ENCODE data around the gene COL21A1.
"Not testable (repeated sequence)": the region's sequence is repeated elsewhere in the genome, so short reads cannot be mapped to it uniquely, and the experiment has no call there.

COL21A1 gene

DNA sequence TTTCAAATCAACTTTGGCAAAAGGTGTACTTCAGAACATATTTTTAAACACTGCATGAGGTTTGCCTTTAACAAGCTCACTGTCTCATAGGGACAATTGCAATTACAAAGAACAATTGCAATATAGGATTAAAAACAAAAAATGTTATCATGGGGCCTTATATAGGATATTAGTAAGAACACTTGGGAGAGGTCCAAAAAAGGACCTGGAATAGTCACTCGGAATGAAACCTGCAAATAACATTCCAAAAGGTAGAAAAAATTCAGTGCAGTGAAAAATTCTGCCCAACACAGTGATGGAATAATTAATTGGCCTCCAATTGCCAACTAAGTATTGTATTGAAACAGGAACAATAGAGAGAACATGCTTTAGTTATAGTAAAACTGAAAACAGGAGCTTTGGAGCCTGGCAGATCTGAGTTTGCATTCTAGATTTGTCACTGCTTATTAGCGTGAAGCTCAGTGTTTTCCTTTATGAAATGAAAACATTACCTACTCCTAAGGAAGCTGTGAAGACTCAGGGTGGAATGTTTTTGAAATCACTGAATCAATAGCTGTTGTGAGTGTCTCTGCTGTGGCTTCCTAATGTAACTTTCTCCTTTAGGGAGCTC is 199.3 kb downstream of the COL21A1 start:
- no peak for DNase-seq (ENCODE audit: low spot score)

DNA sequence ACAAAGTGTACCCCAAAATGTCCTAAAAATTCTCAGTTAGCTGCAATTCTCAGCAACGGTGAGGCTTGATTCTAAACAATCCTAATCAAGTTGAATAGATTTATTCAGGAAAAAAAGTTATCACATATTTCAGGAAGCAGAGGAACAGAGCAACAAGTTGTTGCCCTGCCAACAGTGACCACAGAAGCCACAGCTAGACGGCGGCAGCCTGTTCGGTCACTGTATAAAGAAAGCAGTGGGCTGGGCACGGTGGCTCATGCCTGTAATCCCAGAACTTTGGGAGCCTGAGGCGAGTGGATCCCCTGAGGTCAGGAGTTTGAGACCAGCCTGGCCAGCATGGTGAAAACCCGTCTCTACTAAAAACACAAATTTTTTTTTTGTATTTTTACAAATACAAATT is 200.8 kb downstream of the COL21A1 start:
- DNase-seq (ENCODE audit: low spot score), result peak; percentile 45

DNA sequence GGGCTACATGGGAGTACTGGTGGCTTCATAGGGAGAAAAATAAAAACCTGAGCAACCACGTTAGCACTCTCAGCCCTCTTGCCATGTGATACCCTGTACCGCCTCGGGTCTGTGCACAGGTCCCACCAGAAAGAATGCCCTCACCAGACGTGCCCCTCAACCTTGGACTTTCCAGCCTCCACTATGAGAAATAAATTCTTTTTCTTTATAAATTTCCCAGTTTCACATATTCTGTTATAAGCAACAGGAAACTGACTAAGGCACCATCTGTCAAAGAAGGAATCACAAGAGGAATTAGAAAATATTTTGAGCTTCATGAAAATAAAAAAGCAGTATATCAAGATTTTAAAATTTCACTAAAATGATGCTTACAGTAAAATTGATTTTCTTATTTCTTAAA is 203.6 kb downstream of the COL21A1 start:
- DNase-seq (ENCODE audit: low spot score), result no peak

DNA sequence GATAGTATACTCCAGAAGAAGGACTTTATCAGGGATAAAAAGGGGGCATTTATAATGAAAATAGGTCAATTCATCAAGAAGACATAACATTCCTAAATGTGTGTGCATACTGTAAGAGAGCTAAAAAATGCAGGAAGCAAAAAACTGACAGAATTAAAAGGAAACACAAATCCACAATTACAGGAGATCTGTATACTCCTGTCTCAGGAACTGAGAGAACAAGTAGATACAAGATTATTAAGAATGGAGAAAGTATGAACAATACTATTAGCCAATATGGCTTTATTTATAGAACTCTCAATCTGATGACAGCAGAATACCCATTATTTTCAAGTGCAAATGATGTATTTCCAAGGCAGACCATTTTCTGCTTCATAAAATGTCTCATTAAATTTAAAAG is 204.3 kb downstream of the COL21A1 start:
- DNase-seq (ENCODE audit: low spot score), result no peak

DNA sequence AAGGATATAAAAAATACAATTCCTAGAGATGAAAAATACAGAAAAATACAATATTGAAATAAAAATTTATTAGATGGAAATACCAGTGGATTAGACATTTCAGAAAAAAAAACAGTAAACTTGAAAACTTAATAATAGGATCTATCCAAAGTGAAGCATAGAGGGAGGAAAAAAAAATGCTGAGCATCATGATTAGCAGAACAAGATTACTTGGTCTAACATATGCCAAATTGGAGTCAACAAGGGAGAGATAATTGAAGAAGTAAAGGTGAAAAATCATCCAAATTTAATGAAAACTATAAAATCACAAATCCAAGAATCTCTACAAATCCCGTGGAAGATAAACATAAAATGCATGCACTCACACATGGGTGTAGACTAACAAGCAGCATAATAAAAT is 205.8 kb downstream of the COL21A1 start:
- no peak for DNase-seq (ENCODE audit: low spot score)

DNA sequence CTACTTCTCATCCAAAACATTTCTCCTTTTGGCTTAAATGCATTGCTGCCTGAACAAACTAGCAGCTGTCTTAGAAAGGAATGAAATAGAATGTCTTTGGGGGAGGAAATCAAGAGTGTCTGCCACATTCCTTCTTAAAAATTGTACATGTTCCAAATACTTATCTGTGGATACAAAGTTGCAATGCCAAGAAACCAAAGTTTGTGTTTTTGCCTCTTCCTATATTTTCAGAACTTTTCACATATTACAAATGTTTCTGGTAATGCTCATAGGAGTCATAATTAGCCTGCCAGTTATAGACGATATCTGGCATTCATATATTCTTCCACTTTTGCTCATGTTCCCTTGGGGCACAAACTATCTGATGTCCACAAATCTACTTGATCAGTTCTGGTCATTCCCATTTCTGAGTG is 206.5 kb downstream of the COL21A1 start:
- DNase-seq (ENCODE audit: low spot score), result no peak

DNA sequence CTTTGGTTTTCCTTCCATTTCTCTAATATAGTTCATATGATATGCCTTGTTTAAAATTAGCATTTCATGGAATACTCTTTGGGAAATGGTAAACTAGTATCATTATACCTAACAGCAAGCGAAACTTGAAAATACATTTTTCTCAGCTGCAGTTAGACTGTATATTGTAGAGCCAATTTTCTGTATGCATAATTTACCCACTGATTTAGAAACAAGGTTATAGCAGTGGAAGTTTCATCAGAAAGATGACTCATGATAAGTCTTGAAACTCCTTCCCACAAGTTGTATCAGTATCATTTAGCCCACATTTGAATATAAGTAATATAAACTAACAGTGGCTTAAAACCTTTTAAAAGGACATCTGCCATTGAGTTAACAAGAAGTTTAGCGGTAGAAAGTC is 207.2 kb downstream of the COL21A1 start:
- DNase-seq (ENCODE audit: low spot score), result no peak

DNA sequence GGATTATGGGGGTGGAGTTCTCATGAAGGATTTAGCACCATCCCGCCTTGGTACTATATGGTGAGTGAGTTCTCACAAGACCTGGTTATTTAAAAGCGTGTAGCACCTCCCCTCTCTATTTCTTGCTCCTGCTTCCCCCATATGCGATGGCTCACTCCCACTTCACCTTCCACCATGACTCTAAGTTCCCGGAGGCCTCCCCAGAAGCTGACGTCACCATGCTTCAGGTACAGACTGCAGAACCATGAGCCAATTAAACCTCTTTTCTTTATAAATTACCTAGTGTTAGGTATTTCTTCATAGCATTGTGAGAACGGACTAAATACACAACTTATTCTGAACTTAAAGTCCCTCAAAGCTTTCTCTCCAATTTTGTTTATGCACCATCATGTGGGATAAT is 208.6 kb downstream of the COL21A1 start:
- no peak for DNase-seq (ENCODE audit: low spot score)

DNA sequence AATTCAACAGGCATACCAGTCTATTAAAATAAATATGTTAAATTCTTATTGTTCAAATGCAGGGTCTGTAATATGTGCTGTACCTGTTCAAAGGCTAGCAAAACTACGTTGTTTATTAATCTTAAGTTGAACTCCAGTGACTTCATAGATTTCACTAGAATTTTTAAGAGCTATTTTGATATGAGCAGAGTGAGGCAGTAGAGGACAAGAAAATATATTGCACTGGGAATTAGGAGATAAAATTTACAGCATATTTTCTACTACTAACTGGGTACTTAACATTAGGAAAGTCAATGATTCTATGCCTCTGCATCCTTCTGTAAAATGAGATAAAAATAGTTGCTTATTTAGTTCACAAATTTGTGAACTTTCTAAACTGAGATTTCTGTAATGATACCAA is 209.8 kb downstream of the COL21A1 start:
- DNase-seq (ENCODE audit: low spot score), result no peak

DNA sequence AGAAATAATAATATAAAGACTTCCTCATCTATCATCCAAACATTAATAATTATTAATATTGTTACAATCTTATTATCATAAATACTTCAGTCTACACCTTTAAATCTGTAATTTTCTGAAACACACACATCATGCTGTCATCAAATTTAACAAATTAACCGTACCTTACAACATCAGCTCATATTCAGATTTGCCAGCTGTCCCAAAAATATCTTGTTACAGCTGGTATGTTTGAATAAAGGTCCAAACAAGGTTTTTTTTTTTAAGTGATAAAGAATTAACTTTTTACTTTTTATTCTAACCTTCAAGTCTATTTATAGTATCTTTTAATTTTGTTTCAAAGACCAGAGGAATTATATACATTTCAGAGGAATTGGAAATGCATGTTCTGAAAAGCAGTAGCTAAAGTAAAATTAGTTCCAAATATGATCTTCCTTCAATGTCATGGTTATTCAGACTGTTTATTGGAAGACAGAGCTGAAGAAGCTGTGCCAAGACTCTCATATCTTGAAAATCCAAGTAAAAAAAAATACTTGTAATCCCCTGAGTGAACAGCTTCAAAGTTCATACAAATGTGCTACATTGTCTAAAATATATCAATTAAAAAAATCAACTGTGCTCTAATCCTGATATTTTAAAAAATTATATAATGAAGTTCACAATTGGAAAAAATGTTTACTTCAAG is 210.3 kb downstream of the COL21A1 start:
- no peak for DNase-seq (ENCODE audit: low spot score)

DNA sequence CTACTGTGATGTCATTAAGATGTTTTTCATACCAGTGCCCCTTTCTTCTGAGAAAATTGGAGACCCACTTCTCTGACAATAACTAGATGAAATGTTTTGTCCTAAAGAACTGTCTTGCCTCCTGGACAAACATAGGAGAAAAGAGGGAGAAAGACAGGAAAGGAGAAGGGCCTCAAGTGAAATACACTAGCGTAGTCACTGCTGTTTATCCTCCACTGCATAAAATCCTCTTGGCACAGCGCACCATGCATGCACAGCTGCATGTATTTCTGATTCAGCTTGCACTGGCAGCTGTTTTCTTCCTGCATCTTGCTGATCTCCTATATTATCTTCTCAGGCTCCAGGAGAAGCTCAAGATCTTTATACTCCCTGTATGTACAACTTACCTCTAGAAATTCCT is 214.0 kb downstream of the COL21A1 start:
- DNase-seq (ENCODE audit: low spot score), result no peak

DNA sequence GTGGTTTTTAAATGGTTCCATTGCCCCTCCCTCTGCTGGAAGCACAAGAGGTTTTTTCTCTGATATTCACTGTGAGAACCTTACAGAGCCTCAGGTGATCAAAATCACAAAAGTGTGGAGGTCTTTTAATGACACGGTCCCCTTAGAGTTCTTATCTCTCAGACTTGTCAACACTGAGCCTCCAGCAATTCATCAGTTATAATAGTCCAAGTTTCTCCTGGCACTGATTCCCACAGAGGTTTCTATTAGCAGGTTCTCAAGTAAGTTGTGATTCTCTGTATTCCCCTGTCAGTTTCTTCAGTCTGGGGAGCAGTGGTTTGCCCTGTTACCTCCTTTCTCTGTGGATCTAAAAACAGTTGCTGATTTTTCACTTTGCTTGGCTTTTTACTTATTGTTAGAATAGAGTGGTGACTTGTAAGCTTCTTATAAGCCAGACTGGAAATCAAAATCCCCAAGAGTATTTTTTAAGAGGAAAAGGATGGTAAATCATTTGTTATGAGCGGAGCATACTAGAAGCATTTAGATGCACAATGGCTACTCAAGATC is 214.6 kb downstream of the COL21A1 start:
- no peak for DNase-seq (ENCODE audit: low spot score)

DNA sequence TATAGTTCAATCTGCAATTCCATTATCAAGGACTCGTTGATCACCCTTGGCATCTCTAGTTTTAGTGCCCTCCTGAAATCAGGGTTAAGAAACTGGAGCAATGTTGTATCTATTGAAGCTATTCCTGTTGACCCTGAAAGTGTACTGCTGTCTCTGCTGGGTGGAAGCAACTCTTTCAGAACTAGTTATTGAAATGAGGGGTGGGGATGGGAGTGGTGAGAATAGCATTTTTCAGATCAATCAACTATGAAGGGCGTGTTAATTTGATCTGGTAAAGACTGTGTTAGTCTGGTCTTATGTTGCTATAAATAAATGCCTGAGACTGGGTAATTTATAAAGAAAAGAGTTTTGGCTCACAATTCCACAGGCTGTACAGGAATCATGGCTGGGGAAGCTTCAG is 219.5 kb downstream of the COL21A1 start:
- DNase-seq (ENCODE audit: low spot score), result no peak

DNA sequence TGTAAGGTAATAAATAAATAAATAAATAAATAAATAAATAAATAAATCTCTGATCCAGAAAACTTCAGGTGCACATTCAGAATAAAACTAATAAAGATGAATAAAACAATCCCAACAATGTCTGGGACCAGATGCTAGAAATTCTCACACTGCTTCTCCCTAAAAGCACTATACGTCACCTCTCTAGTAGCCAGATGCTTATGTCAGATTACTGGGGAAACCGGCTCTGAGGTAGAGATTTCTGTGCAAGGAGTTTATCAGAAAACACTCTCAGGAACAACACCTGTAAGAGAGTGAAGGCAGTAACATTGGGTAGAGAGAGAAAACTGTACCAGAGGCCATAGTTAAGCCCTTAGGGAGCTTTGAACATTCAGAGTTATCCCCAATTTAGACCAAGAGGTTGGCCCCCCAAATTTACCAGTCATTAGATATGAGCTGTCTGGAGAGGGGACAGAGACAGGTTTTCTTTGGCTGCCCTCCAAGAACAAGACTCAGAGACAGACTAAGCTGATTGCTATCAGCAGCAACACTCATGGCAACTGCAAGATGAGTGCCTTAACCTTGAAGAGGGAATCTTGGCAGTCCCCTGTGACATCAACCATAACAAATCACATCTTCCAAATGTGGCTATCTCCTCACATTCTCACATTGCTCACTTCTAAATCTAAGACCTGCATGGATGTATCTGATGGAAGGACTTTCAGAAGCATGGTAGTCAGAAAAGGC is 220.8 kb downstream of the COL21A1 start:
- DNase-seq (ENCODE audit: low spot score), result no peak

DNA sequence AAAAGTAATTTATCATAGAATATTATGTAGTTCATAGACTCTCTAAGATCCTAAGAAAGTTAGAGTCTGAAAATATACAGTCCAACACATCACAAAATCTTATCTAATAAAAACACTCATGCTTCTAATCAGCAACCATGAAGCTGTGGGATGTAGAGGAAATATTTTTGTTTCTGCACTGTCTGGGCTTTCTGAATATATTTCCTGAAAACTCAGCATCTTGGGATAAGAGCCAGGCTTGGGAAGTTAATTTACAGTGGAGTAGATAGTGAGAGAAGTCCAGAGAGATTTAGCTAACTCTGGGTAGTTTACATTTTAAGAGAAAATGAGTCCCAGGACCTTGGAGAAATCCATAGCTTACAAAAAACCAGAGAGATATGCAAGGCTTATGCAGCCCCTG is 221.6 kb downstream of the COL21A1 start:
- DNase-seq (ENCODE audit: low spot score), result no peak

DNA sequence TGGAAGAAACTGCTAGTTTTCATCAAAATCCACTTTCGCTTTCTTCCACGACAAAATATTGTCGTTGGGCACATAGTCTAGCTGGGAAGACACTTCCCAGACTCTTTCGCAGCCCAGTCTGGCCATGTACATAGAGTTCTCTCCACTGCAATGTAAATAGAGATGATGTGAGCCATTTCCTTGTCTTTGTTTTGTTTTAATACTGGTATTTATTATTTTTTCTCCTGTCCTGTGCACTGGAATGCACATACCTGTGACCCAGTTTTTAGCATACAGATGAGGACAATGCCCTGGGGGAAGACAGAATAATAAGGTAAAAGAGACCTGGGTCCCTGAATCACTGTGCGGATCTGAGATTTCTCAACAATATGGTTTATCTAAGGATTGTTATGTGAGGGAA is 222.4 kb downstream of the COL21A1 start:
- no peak for DNase-seq (ENCODE audit: low spot score)

DNA sequence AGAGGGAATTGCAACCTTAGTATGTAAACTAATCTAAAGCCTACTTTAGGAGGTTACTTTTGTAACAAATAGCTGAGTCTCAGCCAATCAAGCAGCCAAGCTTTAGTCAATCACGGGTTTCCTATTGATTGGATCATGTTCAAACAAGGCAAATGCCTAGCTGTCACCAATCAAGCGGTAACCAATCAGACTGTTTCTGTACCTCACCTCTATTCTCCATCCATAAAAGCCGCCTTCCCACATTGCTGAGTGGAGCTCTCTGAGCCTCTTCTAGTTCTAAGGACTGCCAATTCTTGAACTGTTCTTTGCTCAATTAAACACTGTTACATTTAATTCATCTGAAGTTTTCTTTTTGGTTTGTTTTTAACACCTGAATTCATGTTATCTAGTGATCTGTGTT is 223.6 kb downstream of the COL21A1 start:
- no peak for DNase-seq (ENCODE audit: low spot score)

DNA sequence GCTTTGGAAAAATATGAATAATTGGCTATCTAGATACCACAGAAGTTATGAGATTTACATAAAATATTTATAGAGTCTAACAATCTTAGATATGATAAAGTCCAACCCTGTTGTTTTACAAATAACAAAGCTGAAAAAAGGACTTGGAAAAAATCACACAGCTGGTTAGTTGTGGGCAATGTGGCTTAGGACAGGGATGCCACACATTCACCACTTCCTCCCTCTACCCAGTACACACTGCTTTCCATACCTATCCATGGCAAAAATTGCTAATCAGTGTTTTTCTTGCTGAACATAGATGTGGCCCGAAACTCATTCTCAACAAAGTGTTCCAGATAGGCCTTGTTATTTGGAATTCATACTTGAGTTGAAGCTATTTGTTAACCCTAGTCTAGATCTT is 224.7 kb downstream of the COL21A1 start:
- no peak for DNase-seq (ENCODE audit: low spot score)

DNA sequence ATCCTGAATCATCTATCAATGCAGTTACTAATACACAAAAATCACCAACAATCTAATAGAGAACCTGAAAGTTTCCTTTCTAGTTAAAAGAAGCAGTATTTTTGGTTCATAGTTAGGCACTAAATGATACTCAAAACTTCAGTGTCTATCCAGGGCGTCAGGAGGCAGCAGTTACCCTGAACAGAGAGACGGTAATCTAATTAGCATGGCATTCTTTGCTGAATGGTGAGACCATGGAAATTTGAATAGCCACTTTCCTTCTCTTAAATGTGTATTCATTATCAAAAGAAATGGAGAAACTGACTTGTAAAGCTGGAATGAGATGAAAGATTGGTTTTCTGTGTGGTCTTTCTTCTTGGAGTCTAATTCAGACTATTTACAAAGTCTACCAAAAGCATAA is 225.4 kb downstream of the COL21A1 start:
- no peak for DNase-seq (ENCODE audit: low spot score)

DNA sequence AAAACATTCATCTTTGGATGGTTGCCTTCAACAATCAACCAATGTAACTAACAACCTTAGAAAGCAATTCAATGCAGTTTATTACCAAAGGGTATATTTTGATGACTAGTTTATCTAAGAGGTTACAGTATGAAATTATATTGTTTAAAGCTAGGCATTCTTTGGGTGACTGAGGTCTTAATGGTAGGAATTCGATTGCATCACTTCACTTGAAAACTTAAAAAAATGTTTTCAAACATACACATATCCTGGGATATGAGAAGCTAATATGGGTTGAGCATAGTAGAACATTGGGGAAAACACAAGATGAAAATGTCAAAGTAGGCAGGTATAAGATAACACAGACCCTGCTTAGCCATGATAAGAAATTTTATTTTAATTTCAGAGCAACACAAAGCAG is 227.4 kb downstream of the COL21A1 start:
- DNase-seq (ENCODE audit: low spot score), result no peak

DNA sequence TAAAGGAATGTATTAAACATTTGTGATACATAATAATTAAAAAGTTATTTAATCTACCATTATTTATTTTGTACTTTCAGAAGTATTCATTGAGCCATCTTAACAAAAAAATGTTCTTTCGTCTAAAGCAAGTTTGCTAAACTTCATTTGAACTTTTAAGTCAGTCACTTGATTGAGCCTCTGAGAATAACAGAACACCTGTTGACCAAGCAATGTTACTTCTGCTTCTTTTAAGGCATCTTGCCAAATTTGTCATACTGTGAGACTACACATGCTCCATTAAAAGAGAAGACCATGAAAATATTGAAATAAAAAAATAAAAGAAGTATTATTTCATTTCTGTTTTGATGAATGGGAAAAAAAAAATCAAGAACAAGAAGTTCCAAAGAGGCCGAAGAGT is 230.2 kb downstream of the COL21A1 start:
- no peak for DNase-seq (ENCODE audit: low spot score)

DNA sequence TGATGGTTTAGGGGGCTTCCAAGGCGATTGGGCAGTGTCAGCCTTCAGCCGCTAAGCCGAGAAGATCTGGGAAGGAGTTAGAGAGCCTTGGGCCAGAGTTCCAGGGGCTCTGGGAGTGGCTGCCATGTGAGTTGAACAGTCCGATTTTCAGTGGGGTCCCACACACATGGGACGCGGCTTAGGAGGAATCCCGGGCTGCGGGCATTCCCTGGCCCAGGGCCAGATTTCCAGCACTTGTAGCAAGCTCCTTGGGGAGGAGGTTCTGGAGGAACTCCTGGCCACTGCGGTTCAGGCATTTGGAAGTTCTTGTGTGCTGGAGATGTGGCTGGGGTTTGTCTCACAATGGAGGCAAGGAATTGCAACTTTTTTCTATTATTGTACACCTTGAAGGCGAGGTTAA is 233.3 kb downstream of the COL21A1 start:
- DNase-seq (ENCODE audit: low spot score), result not testable (repeated sequence)

DNA sequence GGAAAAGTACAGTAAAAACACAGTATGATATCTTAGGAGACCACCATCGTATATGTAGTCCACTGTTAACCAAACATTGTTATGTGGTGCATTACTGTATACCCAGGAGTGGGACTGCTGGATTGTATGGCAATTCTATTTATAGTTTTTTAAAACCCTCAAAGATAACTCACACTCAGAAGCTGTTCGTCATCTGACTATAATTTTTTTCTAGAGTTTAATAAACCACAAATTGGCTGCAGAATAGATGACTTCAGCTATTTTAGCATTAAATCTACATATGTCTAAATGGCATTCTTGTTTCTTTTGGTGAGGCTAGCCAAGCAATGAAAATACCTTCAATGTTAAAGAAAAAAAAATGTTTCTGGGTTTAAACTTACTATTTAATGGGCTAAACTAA is 237.7 kb downstream of the COL21A1 start:
- DNase-seq (ENCODE audit: low spot score), result no peak
